PC-3 (cell line): Measurements from ENCODE around the gene SMARCD1. TPM values are rescaled to one million over a fixed set of nuclear protein-coding genes. Genes with fewer than 3 reads are reported as not detected.

Experiments used
- ATAC-seq: fragments of 200-7000 bp; cut with Tn5 transposase; 2 replicates; pipeline ENCODE4 v1.9.1; 2020; ENCODE audit warnings: mild to moderate bottlenecking, moderate library complexity
- BruUV-seq: library from RNA; stranded (reverse); fragments of 400-500 nt; replicated peaks from 2 replicates; lab custom pipeline; 2021; lab: Mats Ljungman, UMichigan
- CTCF ChIA-PET: fragments of 300-600 bp; sonication (Branson Sonifier 250); formaldehyde crosslinking; loops from one replicate; lab custom pipeline; 2022; ENCODE audit warnings: antibody characterized with exemption; lab: Charles Lee
- POLR2A ChIA-PET: fragments of 300-600 bp; sonication (Branson Sonifier 250); formaldehyde crosslinking; loops from one replicate; lab custom pipeline; 2022; ENCODE audit warnings: antibody characterized with exemption; ENCODE audit not compliant: unreplicated experiment; lab: Charles Lee
- DNase-seq: peaks from one replicate; pipeline ENCODE4 v3.0.0-alpha.2; 2015
- H2AFZ ChIP-seq: fragments of 300-600 bp; sonication (generic); 2 replicates; pipeline ENCODE4 v1.6.0; 2016; ENCODE audit warnings: antibody characterized with exemption, low read length
- H3F3A ChIP-seq: fragments of 300-600 bp; sonication (generic); one replicate; pipeline ENCODE4 v1.6.0; 2017; ENCODE audit warnings: antibody characterized with exemption, low read length, control low read depth, mild to moderate bottlenecking; ENCODE audit not compliant: unreplicated experiment
- H3K27ac ChIP-seq: fragments of 300-600 bp; sonication (generic); 2 replicates; pipeline ENCODE4 v1.5.1; 2016; ENCODE audit warnings: mild to moderate bottlenecking, low read length
- H3K27me3 ChIP-seq: fragments of 300-600 bp; sonication (generic); 2 replicates; pipeline ENCODE4 v1.6.1; 2016; ENCODE audit warnings: low read length, mixed read lengths
- H3K36me3 ChIP-seq: fragments of 300-600 bp; sonication (generic); 2 replicates; pipeline ENCODE4 v1.6.1; 2016; ENCODE audit warnings: low read depth, mixed run types, low read length, mixed read lengths
- H3K4me1 ChIP-seq: fragments of 300-600 bp; sonication (generic); 2 replicates; pipeline ENCODE4 v1.5.1; 2016; ENCODE audit warnings: low read length; ENCODE audit not compliant: insufficient read depth
- H3K4me2 ChIP-seq: fragments of 300-600 bp; sonication (generic); 2 replicates; pipeline ENCODE4 v1.6.0; 2016; ENCODE audit warnings: low read length
- H3K4me3 ChIP-seq: fragments of 300-600 bp; sonication (generic); 2 replicates; pipeline ENCODE4 v1.5.1; 2016; ENCODE audit warnings: mild to moderate bottlenecking, low read length, mixed read lengths
- H3K79me2 ChIP-seq: fragments of 300-600 bp; sonication (generic); 2 replicates; pipeline ENCODE4 v1.6.1; 2017; ENCODE audit warnings: low read length, mixed read lengths
- H3K9ac ChIP-seq: fragments of 300-600 bp; sonication (generic); 2 replicates; pipeline ENCODE4 v1.6.0; 2016; ENCODE audit warnings: mild to moderate bottlenecking, low read length
- H3K9me2 ChIP-seq: fragments of 300-600 bp; sonication (generic); replicated peaks from 2 replicates; pipeline ENCODE4 v1.6.1; 2016; ENCODE audit warnings: mixed run types, low read length, mixed read lengths
- H3K9me3 ChIP-seq: fragments of 300-600 bp; sonication (generic); 2 replicates; pipeline ENCODE4 v1.6.1; 2016; ENCODE audit warnings: low read length, mixed read lengths
- H4K20me1 ChIP-seq: fragments of 300-600 bp; sonication (generic); 2 replicates; pipeline ENCODE4 v1.6.1; 2016; ENCODE audit warnings: low read length, mixed read lengths
- CTCF ChIP-seq: fragments of 300-600 bp; sonication (generic); conservative IDR thresholded peaks from 2 replicates; pipeline ENCODE4 v1.5.1; 2017; ENCODE audit warnings: antibody characterized with exemption, low read depth, mild to moderate bottlenecking, low read length
- EZH2 ChIP-seq: fragments of 300-600 bp; sonication (generic); IDR thresholded peaks from one replicate; pipeline ENCODE4 v1.6.1; 2017; ENCODE audit warnings: antibody characterized with exemption, mild to moderate bottlenecking, low read length; ENCODE audit not compliant: unreplicated experiment
- EZH2phosphoT487 ChIP-seq: fragments of 300-600 bp; sonication (generic); IDR thresholded peaks from 2 replicates; pipeline ENCODE4 v1.6.1; 2018; ENCODE audit warnings: mild to moderate bottlenecking, antibody characterized with exemption, low read length, borderline replicate concordance
- intact Hi-C: fragments of 100-400 bp; cut with micrococcal nuclease; formaldehyde crosslinking; loops from 2 replicates; pipeline ENCODE4 v1.9.0; 2023
- total RNA-seq: library from RNA; depleted of rRNA; stranded (reverse); fragments of >200 nt; gene quantifications from 2 replicates; pipeline ENCODE4 v1.2.3, GENCODE V29; 2014

Gene SMARCD1
- total RNA-seq, 1 experiment from 2014 or later, result 105 TPM

- H3K9me3 ChIP-seq, result no peaks in the 10 kb centered on the region
- H3K79me2 ChIP-seq, result no peaks in the 10 kb centered on the region
- H3K4me1 ChIP-seq, result no peaks in the 10 kb centered on the region; the same call in 1 of the 2 replicates
- no peak overlapping the region for H3K27ac ChIP-seq
- no peak overlapping the region for H3K4me3 ChIP-seq
- BruUV-seq, result no TSS peak
- DNase-seq (no peak), ATAC-seq (no peak)
- TF ChIP-seq CTCF (no peak), EZH2 (no peak), EZH2phosphoT487 (no peak)
- H3K27me3 ChIP-seq, result no peaks in the 10 kb centered on the region
- H3K9me2 ChIP-seq, result no peaks in the 10 kb centered on the region
- intact Hi-C loops, result no loop called here
- POLR2A ChIA-PET, result no interaction called here
- H3K4me2 ChIP-seq, result no peak overlapping the region
- H3K9ac ChIP-seq, result no peak overlapping the region
- H3K36me3 ChIP-seq, result no peaks in the 10 kb centered on the region
- CTCF ChIA-PET, result no interaction called here
- no peaks in the 10 kb centered on the region for H4K20me1 ChIP-seq
- no peak overlapping the region for H2AFZ ChIP-seq
- no peaks in the 10 kb centered on the region for H3F3A ChIP-seq
These were observed 22.2 kb upstream of the SMARCD1 start for GRCh38 chr12:50062728-50063460.

GRCh38 chr12:50065726-50066310 is 19.3 kb upstream of the SMARCD1 start:
- H3K36me3 ChIP-seq, result no peaks in the 10 kb centered on the region
- no TSS peak for BruUV-seq
- H3K27me3 ChIP-seq, result no peaks in the 10 kb centered on the region
- no peaks in the 10 kb centered on the region for H3K9me2 ChIP-seq
- DNase-seq (no peak), ATAC-seq (no peak)
- no peaks in the 10 kb centered on the region for H3K9me3 ChIP-seq
- no peak overlapping the region for H3K4me3 ChIP-seq
- H4K20me1 ChIP-seq, result no peaks in the 10 kb centered on the region
- H3K79me2 ChIP-seq, result no peaks in the 10 kb centered on the region
- no peaks in the 10 kb centered on the region for H3F3A ChIP-seq
- H3K4me1 ChIP-seq, result no peaks in the 10 kb centered on the region
- intact Hi-C loops, result no loop called here
- H3K27ac ChIP-seq, result no peak overlapping the region
- TF ChIP-seq EZH2, result no peak
- TF ChIP-seq CTCF, result no peak
- no peak for TF ChIP-seq EZH2phosphoT487
- no peak overlapping the region for H3K4me2 ChIP-seq
- no peak overlapping the region for H2AFZ ChIP-seq
- CTCF ChIA-PET, result interaction anchor here (1.3 kb wide), 1 partner anchor 10 kb away, joined by 3 read pairs; no protein-coding TSS in a partner anchor
- POLR2A ChIA-PET, result no interaction called here
- no peak overlapping the region for H3K9ac ChIP-seq

- Histone ChIP-seq H4K20me1 (no peaks in the 10 kb centered on the region), H3K4me1 (no peaks in the 10 kb centered on the region), H3K9ac (no peak overlapping the region), H3K9me2 (no peaks in the 10 kb centered on the region), H3K27ac (no peak overlapping the region), H3K4me3 (no peak overlapping the region), H2AFZ (no peak overlapping the region), H3K4me2 (no peak overlapping the region), H3K27me3 (no peaks in the 10 kb centered on the region), H3F3A (no peaks in the 10 kb centered on the region), H3K9me3 (no peaks in the 10 kb centered on the region), H3K36me3 (no peaks in the 10 kb centered on the region), H3K79me2 (no peaks in the 10 kb centered on the region)
- intact Hi-C loops, result no loop called here
- ChIA-PET CTCF (no interaction called here), POLR2A (no interaction called here)
- BruUV-seq, result no TSS peak
- no peak for DNase-seq
- TF ChIP-seq EZH2 (no peak), CTCF (no peak), EZH2phosphoT487 (no peak)
- no peak for ATAC-seq
These were observed 18.7 kb upstream of the SMARCD1 start for GRCh38 chr12:50066402-50066801.
